HG03432 (cell line): ENCODE measurements around the gene BTC.
A peak's percentile ranks its signal among the peaks of the same experiment; 100 is the strongest.
"Not testable (repeated sequence)": the region's sequence is repeated elsewhere in the genome, so short reads cannot be mapped to it uniquely, and the experiment has no call there.

Source experiments
- ATAC-seq: cut with Tn5 transposase; IDR thresholded peaks from one replicate; pipeline ENCODE4 v1.9.1; 2021; ENCODE audit warnings: mild to moderate bottlenecking, moderate library complexity; ENCODE audit not compliant: unreplicated experiment

BTC gene

GRCh38 chr4:74758551-74759145 is 35.7 kb downstream of the BTC start:
- no peak for ATAC-seq

GRCh38 chr4:74757136-74757535 is 37.2 kb downstream of the BTC start:
- no peak for ATAC-seq

- ATAC-seq: no peak
These were observed 38.8 kb downstream of the BTC start for GRCh38 chr4:74755486-74755885.

- peak; percentile 71 for ATAC-seq
These were observed 40.1 kb downstream of the BTC start for GRCh38 chr4:74754218-74754617.

GRCh38 chr4:74752798-74753197 is 41.5 kb downstream of the BTC start:
- ATAC-seq: no peak

GRCh38 chr4:74751856-74752255 is 42.5 kb downstream of the BTC start:
- ATAC-seq: no peak

- ATAC-seq: no peak
These were observed 43.1 kb downstream of the BTC start for GRCh38 chr4:74751247-74751646.

GRCh38 chr4:74742185-74742584 is 52.1 kb downstream of the BTC start:
- no peak for ATAC-seq

- ATAC-seq: no peak
These were observed 55.7 kb downstream of the BTC start for GRCh38 chr4:74738464-74739143.

- ATAC-seq: no peak
These were observed 59.3 kb downstream of the BTC start for GRCh38 chr4:74734995-74735394.

- ATAC-seq: no peak
These were observed 60.6 kb downstream of the BTC start for GRCh38 chr4:74733756-74734155.

- no peak for ATAC-seq
These were observed 69.3 kb downstream of the BTC start for GRCh38 chr4:74724979-74725378.

- ATAC-seq: no peak
These were observed 77.9 kb downstream of the BTC start for GRCh38 chr4:74716436-74716765.

- ATAC-seq: peak; percentile 78
These were observed 78.5 kb downstream of the BTC start for GRCh38 chr4:74715706-74716435.

- no peak for ATAC-seq
These were observed 79.7 kb downstream of the BTC start for GRCh38 chr4:74714611-74715130.

GRCh38 chr4:74708135-74708534 is 86.2 kb downstream of the BTC start:
- not testable (repeated sequence) for ATAC-seq
